Measurements from ENCODE around the gene NINL.

The NINL gene

DNA sequence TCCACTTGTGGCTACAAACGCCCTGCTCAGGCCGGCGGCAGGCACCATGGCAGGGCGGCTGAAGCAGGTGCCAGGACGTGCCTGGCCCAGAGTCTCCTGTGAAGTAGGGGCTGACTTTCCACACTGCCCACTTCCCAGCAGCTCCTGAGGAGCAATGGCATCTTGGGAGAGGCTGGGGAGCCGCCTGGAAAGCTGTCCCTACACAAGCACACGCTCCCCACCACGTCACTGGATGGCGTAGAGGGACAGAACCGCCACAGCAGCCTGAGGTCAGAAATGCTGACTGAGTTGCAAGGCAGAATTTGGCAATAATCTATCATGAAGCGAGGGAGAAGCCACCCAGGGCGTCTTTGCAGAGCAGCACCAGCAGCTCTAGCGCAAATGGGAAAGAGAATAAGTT is 86.3 kb downstream of the NINL start:
- TF ChIP-seq, protein P1, sequence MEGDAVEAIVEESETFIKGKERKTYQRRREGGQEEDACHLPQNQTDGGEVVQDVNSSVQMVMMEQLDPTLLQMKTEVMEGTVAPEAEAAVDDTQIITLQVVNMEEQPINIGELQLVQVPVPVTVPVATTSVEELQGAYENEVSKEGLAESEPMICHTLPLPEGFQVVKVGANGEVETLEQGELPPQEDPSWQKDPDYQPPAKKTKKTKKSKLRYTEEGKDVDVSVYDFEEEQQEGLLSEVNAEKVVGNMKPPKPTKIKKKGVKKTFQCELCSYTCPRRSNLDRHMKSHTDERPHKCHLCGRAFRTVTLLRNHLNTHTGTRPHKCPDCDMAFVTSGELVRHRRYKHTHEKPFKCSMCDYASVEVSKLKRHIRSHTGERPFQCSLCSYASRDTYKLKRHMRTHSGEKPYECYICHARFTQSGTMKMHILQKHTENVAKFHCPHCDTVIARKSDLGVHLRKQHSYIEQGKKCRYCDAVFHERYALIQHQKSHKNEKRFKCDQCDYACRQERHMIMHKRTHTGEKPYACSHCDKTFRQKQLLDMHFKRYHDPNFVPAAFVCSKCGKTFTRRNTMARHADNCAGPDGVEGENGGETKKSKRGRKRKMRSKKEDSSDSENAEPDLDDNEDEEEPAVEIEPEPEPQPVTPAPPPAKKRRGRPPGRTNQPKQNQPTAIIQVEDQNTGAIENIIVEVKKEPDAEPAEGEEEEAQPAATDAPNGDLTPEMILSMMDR (IDR thresholded peaks at IDR 0.05; ENCODE audit: low read depth, low read length) = no peak
- no peak overlapping the region for H3K27ac ChIP-seq
- H3K36me3 ChIP-seq = peaks cover 53% of the 10 kb centered on the region
- no peak overlapping the region for H3K4me3 ChIP-seq (ENCODE audit: low read depth, low read length)
- no peaks in the 10 kb centered on the region for H3K27me3 ChIP-seq (ENCODE audit: insufficient read depth, low read depth, severe bottlenecking)
- no peaks in the 10 kb centered on the region for H3K9me3 ChIP-seq (ENCODE audit: severe bottlenecking)
- no peak for DNase-seq

DNA sequence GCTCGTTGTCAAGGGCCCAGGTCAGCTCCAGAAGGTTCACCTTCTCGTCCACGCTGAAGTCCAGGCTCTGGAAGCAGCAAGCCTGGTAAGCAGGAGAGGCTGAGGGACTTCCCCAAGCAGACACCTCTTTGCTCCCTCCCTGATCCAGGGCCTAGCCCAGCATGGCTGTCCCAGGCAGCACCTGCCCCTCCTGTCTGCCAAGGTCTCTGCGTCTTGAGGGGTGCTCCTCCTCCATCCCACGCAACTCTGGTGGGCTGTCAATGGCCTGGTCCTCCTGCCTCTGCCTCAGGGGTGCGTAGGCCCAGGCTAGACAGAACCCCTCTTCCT is 87.1 kb downstream of the NINL start:
- H3K36me3 ChIP-seq = peaks cover 48% of the 10 kb centered on the region
- TF ChIP-seq, protein P1 (IDR thresholded peaks at IDR 0.05; ENCODE audit: low read depth, low read length) = no peak

DNA sequence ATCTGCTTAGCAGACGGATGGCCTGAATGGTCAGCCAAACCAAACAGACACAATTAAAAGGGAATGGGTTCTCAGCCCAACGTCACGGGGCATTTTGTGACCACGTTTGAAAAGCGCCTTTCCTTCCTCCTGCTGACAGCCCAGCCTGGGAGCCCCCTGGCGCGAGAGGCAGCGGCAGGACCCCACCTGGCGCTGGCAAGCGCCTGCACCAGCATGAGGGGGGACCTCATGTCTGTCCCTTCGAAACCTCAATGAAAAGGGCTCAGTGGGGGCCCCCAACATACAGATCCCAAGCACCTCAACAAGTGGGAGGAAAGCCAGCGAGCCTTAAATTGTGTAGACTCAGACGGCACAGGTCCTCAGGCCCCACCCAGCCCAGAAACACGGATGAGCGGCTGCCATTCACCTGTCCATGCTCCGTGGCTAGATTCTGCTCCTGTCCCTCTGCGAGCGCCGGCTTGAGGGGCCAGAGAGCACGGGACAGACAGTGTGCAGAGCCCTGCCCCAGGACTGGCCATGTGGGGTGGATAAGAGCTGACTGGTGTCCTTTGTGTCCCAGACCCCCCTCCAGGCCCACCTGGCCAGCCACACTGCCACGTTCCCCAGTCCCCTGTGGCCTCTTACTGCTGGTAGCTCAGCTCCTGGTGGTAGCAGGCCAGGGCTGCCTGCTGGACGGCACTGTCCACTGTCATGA is 87.6 kb downstream of the NINL start:
- TF ChIP-seq, protein P1 (IDR thresholded peaks at IDR 0.05; ENCODE audit: low read depth, low read length) = no peak
- no peaks in the 10 kb centered on the region for H3K27me3 ChIP-seq (ENCODE audit: insufficient read depth, low read depth, severe bottlenecking)
- no peak overlapping the region for H3K4me3 ChIP-seq (ENCODE audit: low read depth, low read length)
- no peak overlapping the region for H3K27ac ChIP-seq
- H3K36me3 ChIP-seq = peaks cover 46% of the 10 kb centered on the region
- DNase-seq = no peak
- no peaks in the 10 kb centered on the region for H3K9me3 ChIP-seq (ENCODE audit: severe bottlenecking)

More for the DNA sequence above, 87.1 kb downstream of the NINL start:
- Histone ChIP-seq H3K4me3 (ENCODE audit: low read depth, low read length) (no peak overlapping the region), H3K27me3 (ENCODE audit: insufficient read depth, low read depth, severe bottlenecking) (no peaks in the 10 kb centered on the region), H3K9me3 (ENCODE audit: severe bottlenecking) (no peaks in the 10 kb centered on the region), H3K27ac (no peak overlapping the region)
- no peak for DNase-seq

DNA sequence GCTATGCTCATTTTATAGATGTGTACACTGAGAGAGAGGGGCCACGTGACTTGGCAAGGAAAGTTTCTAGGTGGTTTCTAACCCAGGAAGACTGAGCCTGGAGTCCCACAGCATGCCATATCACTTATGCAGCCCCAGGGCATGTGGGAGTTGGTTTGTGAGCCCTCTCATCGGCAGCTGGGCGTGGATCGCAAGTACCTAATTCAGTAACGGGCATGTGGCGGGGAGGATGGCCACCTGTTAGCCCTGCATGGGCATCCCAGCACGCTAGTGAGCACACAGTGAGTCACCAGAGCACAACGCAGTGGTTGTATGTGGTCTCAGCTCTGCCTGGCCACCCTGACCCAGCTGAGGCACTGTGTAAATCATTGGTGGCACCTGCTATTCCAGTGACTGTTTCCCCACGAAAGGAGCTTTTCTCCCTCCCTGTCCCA is 88.3 kb downstream of the NINL start:
- Histone ChIP-seq H3K4me3 (ENCODE audit: low read depth, low read length) (no peak overlapping the region), H3K27me3 (ENCODE audit: insufficient read depth, low read depth, severe bottlenecking) (no peaks in the 10 kb centered on the region), H3K9me3 (ENCODE audit: severe bottlenecking) (no peaks in the 10 kb centered on the region), H3K36me3 (peaks cover 39% of the 10 kb centered on the region), H3K27ac (no peak overlapping the region)
- TF ChIP-seq, protein P1 (IDR thresholded peaks at IDR 0.05; ENCODE audit: low read depth, low read length) = no peak
- DNase-seq = no peak

DNA sequence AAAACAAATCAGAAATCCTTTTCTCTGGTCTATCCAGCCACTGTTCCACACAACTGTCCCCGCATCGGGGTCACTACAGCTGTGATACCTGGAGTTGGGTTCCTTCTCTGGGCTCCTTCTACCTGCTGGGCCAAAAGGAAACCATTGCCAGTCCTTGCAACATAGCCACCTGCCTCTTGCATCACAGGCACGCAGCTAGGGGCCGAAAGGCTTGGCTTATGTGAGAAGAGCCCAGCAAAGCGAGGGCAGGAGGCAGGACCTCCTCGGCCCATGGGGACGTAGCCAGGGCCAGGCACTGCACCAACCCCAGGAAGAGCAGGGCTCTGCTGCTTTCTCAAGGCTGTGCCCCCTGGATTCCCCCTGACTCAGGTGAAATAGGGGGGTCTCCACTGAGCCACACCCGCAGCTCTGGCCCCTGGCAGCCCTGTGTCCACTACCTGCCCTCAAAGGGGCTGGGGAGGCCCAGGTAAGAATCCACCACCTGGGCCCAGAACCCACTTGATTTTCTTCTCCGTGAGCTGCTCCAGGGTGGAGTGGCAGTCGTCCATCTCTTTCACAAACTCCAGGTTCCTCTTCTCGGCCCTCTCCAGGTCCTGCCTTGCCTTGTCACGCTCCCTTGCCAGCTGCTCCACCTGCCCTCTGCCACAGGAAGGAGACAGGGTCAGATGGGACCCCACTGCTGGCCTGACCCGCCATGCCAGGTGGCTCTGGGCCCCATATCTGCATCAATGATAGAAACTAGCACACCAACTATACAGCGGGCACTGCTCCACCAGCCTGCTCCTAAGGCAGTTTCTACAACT is 89.0 kb downstream of the NINL start:
- no peak overlapping the region for H3K27ac ChIP-seq
- no peaks in the 10 kb centered on the region for H3K9me3 ChIP-seq (ENCODE audit: severe bottlenecking)
- H3K36me3 ChIP-seq = peaks cover 35% of the 10 kb centered on the region
- no peaks in the 10 kb centered on the region for H3K27me3 ChIP-seq (ENCODE audit: insufficient read depth, low read depth, severe bottlenecking)
- no peak overlapping the region for H3K4me3 ChIP-seq (ENCODE audit: low read depth, low read length)
- TF ChIP-seq, protein P1 (IDR thresholded peaks at IDR 0.05; ENCODE audit: low read depth, low read length) = no peak
- DNase-seq = no peak

All from WERI-Rb-1 (cell line).